A673 (cell line): ENCODE measurements around the gene CXCL6.

ENCODE experiments used
- CTCF ChIP-seq: fragments of 300-800, 200-600 bp; sonication (generic); conservative IDR thresholded peaks from 2 replicates; pipeline ENCODE4 v1.5.1; 2017; ENCODE audit warnings: low read depth, mild to moderate bottlenecking, antibody characterized with exemption, low read length, moderate library complexity, mixed read lengths
- EZH2 ChIP-seq: fragments of 200-600 bp; sonication (generic); IDR thresholded peaks from 2 replicates; pipeline ENCODE4 v1.6.1; 2017; ENCODE audit warnings: borderline replicate concordance, low read depth, mild to moderate bottlenecking, mixed read lengths, antibody characterized with exemption, low read length; ENCODE audit not compliant: poor library complexity, severe bottlenecking

- no peak for TF ChIP-seq CTCF
- no peak for TF ChIP-seq EZH2
Observed at GRCh38 chr4:73848183-73848777, 11.8 kb downstream of the CXCL6 start.
